Inflammatory macrophage treated with lipopolysaccharide for 4 hours (primary cell): Measurements from ENCODE around the gene ADGRV1.
"Not testable (repeated sequence)": the region's sequence is repeated elsewhere in the genome, so short reads cannot be mapped to it uniquely, and the experiment has no call there.

ENCODE experiments used
- DNase-seq: peaks from one replicate; pipeline ENCODE4 v3.0.0-alpha.2; 2020

The ADGRV1 gene

GRCh38 chr5:90949469-90950358 lies 391.1 kb downstream of the ADGRV1 start:
- no peak for DNase-seq

GRCh38 chr5:90955001-90955635 lies 396.5 kb downstream of the ADGRV1 start:
- no peak for DNase-seq

GRCh38 chr5:90956511-90957097 lies 398.0 kb downstream of the ADGRV1 start:
- no peak for DNase-seq

- no peak for DNase-seq
Measured at GRCh38 chr5:90957906-90958305, 399.3 kb downstream of the ADGRV1 start.

- no peak for DNase-seq
Measured at GRCh38 chr5:90959262-90959661, 400.7 kb downstream of the ADGRV1 start.

- no peak for DNase-seq
Measured at GRCh38 chr5:90962481-90962880, 403.9 kb downstream of the ADGRV1 start.

- no peak for DNase-seq
Measured at GRCh38 chr5:90965110-90965685, 406.6 kb downstream of the ADGRV1 start.

GRCh38 chr5:90967443-90967842 lies 408.8 kb downstream of the ADGRV1 start:
- no peak for DNase-seq

GRCh38 chr5:90967851-90968250 lies 409.3 kb downstream of the ADGRV1 start:
- no peak for DNase-seq

GRCh38 chr5:90968319-90968718 lies 409.7 kb downstream of the ADGRV1 start:
- no peak for DNase-seq

GRCh38 chr5:90969945-90970344 lies 411.3 kb downstream of the ADGRV1 start:
- not testable (repeated sequence) for DNase-seq

GRCh38 chr5:90981177-90981576 lies 422.6 kb downstream of the ADGRV1 start:
- no peak for DNase-seq

GRCh38 chr5:90981821-90982220 lies 423.2 kb downstream of the ADGRV1 start:
- DNase-seq: no peak

- no peak for DNase-seq
Measured at GRCh38 chr5:90982576-90982975, 424.0 kb downstream of the ADGRV1 start.

- peak; percentile 74 for DNase-seq
Measured at GRCh38 chr5:90983148-90983547, 424.6 kb downstream of the ADGRV1 start.

- DNase-seq: no peak
Measured at GRCh38 chr5:90983711-90984124, 425.1 kb downstream of the ADGRV1 start.

GRCh38 chr5:90985341-90985740 lies 426.7 kb downstream of the ADGRV1 start:
- DNase-seq: no peak

GRCh38 chr5:90987726-90988125 lies 429.1 kb downstream of the ADGRV1 start:
- no peak for DNase-seq

- DNase-seq: no peak
Measured at GRCh38 chr5:90991201-90991600, 432.6 kb downstream of the ADGRV1 start.

- DNase-seq: no peak
Measured at GRCh38 chr5:90994796-90995195, 436.2 kb downstream of the ADGRV1 start.

GRCh38 chr5:90996089-90996488 lies 437.5 kb downstream of the ADGRV1 start:
- no peak for DNase-seq

- no peak for DNase-seq
Measured at GRCh38 chr5:90997082-90997481, 438.5 kb downstream of the ADGRV1 start.

- DNase-seq: no peak
Measured at GRCh38 chr5:91000743-91001142, 442.1 kb downstream of the ADGRV1 start.

GRCh38 chr5:91006713-91007112 lies 448.1 kb downstream of the ADGRV1 start:
- peak; percentile 37 for DNase-seq
